ENCODE data around the gene CSKMT.

The CSKMT gene

GRCh38 chr11:62652161-62653006 lies 12.7 kb upstream of the CSKMT start:
- TF ChIP-seq, protein P1, sequence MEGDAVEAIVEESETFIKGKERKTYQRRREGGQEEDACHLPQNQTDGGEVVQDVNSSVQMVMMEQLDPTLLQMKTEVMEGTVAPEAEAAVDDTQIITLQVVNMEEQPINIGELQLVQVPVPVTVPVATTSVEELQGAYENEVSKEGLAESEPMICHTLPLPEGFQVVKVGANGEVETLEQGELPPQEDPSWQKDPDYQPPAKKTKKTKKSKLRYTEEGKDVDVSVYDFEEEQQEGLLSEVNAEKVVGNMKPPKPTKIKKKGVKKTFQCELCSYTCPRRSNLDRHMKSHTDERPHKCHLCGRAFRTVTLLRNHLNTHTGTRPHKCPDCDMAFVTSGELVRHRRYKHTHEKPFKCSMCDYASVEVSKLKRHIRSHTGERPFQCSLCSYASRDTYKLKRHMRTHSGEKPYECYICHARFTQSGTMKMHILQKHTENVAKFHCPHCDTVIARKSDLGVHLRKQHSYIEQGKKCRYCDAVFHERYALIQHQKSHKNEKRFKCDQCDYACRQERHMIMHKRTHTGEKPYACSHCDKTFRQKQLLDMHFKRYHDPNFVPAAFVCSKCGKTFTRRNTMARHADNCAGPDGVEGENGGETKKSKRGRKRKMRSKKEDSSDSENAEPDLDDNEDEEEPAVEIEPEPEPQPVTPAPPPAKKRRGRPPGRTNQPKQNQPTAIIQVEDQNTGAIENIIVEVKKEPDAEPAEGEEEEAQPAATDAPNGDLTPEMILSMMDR (IDR thresholded peaks at IDR 0.05; ENCODE audit: low read depth, low read length, missing control alignments): no peak
- peaks cover 18% of the 10 kb centered on the region for H3K36me3 ChIP-seq (replicated peaks)
- H3K27me3 ChIP-seq (replicated peaks): no peaks in the 10 kb centered on the region
- DNase-seq: no peak
- H3K27ac ChIP-seq: peak overlapping the region; percentile 61
- in situ Hi-C loops (cut with HindIII; ENCODE audit: low pct_ligation_motif_present, low sequenced_read_pairs): no loop called here
- peak overlapping the region; percentile 79 for H3K4me3 ChIP-seq (ENCODE audit: low read depth, low read length)

DNA sequence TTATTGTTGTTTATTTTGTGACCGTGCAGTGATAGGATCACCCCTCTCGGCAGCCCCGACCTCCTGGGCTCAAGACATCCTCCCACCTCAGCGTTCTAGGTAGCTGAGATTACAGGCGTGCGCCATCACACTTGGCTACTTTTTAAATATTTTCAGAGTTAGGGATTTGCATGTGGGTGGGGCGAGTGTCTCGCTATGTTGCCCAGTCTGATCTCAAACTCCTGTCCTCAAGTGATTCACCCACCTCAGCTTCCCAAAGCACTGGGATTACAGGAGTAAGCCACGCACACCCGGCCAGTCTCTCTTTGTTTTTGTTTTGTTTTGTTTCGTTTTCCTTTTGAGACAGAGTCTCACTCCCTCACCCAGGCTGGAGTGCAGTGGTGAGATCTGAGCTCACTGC lies 10.8 kb upstream of the CSKMT start:
- in situ Hi-C loops (cut with HindIII; ENCODE audit: low pct_ligation_motif_present, low sequenced_read_pairs): no loop called here
- TF ChIP-seq, protein P1 (IDR thresholded peaks at IDR 0.05; ENCODE audit: low read depth, low read length, missing control alignments): no peak
- no peak overlapping the region for H3K4me3 ChIP-seq (ENCODE audit: low read depth, low read length)
- DNase-seq: no peak
- no peak overlapping the region for H3K27ac ChIP-seq
- H3K36me3 ChIP-seq (replicated peaks): peaks cover 4% of the 10 kb centered on the region
- H3K27me3 ChIP-seq (replicated peaks): no peaks in the 10 kb centered on the region

GRCh38 chr11:62656796-62657429 lies 8.2 kb upstream of the CSKMT start:
- H3K27ac ChIP-seq: no peak overlapping the region
- H3K36me3 ChIP-seq (replicated peaks): no peaks in the 10 kb centered on the region
- no peak overlapping the region for H3K4me3 ChIP-seq (ENCODE audit: low read depth, low read length)
- in situ Hi-C loops (cut with HindIII; ENCODE audit: low pct_ligation_motif_present, low sequenced_read_pairs): no loop called here
- TF ChIP-seq, protein P1 (IDR thresholded peaks at IDR 0.05; ENCODE audit: low read depth, low read length, missing control alignments): no peak
- no peaks in the 10 kb centered on the region for H3K27me3 ChIP-seq (replicated peaks)
- DNase-seq: no peak

- TF ChIP-seq, protein P1 (IDR thresholded peaks at IDR 0.05; ENCODE audit: low read depth, low read length, missing control alignments): no peak
- H3K36me3 ChIP-seq (replicated peaks): peaks cover 21% of the 10 kb centered on the region
- no peaks in the 10 kb centered on the region for H3K27me3 ChIP-seq (replicated peaks)
- peak overlapping the region; percentile 92 for H3K4me3 ChIP-seq (ENCODE audit: low read depth, low read length)
- peak overlapping the region; percentile 69 for H3K27ac ChIP-seq
- in situ Hi-C loops (cut with HindIII; ENCODE audit: low pct_ligation_motif_present, low sequenced_read_pairs): no loop called here
- DNase-seq: no peak
Observed at GRCh38 chr11:62664405-62665074, 572 bp upstream of the CSKMT start.

- Histone ChIP-seq H3K27me3 (replicated peaks) (no peaks in the 10 kb centered on the region), H3K36me3 (replicated peaks) (peaks cover 21% of the 10 kb centered on the region), H3K27ac (peak overlapping the region; percentile 69), H3K4me3 (ENCODE audit: low read depth, low read length) (peak overlapping the region; percentile 92)
- in situ Hi-C loops (cut with HindIII; ENCODE audit: low pct_ligation_motif_present, low sequenced_read_pairs): no loop called here
- peak; percentile 52 for DNase-seq
- TF ChIP-seq, protein P1 (IDR thresholded peaks at IDR 0.05; ENCODE audit: low read depth, low read length, missing control alignments): no peak
Observed at GRCh38 chr11:62665599-62666258, 617 bp downstream of the CSKMT start.
